ENCODE data around the gene DEUP1.
"Not testable (repeated sequence)": the region's sequence is repeated elsewhere in the genome, so short reads cannot be mapped to it uniquely, and the experiment has no call there.

Gene DEUP1

GRCh38 chr11:93368022-93368421 is 37.5 kb downstream of the DEUP1 start:
- no peak for DNase-seq

GRCh38 chr11:93370260-93370659 is 39.7 kb downstream of the DEUP1 start:
- DNase-seq, result no peak

DNA sequence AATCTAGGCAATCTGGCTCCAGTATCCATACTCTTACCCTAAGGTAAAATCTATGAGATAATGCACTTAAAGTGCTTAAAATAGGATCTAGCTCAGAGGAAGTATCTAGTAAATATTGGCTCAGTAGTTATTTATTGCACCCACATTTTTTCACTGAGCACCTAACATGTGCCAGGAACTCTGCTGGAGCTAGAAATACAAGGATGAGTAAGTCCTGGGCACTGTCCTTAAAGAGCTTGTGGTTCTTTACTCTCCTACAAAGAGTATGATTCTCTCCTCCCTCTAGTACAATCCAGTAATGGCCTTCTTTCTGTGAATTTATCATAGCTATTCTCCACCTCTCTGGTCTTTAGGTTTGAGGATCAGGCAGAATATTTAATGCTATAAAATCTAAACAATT is 59.2 kb downstream of the DEUP1 start:
- DNase-seq, result no peak

DNA sequence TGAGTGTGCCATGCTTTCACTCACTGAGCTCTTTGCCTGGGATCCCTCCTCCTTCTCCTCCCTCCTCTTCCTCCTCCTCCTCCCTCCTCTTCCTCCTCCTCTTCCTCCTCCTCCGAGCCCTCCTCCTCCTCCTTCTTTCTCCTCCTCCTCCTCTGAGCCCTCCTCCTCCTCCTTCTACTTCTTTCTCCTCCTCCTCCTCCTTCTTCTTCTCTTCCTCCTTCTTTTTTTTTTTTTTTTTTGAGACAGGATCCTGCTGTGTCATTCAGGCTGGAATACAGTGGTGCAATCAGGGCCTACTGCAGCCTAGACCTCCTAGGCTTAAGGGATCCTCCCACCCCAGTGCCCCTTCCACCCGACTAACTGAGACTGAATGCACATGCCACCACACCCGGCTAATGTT is 62.3 kb downstream of the DEUP1 start:
- no peak for DNase-seq

- DNase-seq, result no peak
Observed at GRCh38 chr11:93393386-93393785, 62.8 kb downstream of the DEUP1 start.

DNA sequence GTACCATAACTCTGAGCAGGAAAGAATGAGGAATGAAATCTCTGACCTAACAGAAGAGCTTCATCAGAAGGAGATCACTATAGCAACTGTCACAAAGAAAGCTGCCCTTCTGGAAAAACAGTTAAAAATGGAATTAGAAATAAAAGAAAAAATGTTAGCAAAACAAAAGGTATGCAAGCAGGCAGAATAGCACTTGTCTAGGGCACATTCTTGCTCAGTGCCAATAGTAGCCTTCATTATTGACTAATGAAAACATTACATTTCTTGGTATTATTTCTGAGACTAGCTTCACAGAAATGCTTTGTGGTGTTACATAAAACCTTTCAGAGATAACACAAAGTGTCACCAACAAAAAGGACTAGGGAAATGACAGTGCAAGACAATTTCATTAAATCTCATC is 63.9 kb downstream of the DEUP1 start:
- DNase-seq, result no peak

GRCh38 chr11:93396316-93396715 is 65.8 kb downstream of the DEUP1 start:
- no peak for DNase-seq

- DNase-seq, result no peak
Observed at GRCh38 chr11:93403930-93404329, 73.4 kb downstream of the DEUP1 start.

GRCh38 chr11:93407777-93408401 is 77.3 kb downstream of the DEUP1 start:
- DNase-seq, result no peak

- no peak for DNase-seq
Observed at GRCh38 chr11:93410441-93410840, 79.9 kb downstream of the DEUP1 start.

GRCh38 chr11:93411705-93412104 is 81.2 kb downstream of the DEUP1 start:
- DNase-seq, result no peak

DNA sequence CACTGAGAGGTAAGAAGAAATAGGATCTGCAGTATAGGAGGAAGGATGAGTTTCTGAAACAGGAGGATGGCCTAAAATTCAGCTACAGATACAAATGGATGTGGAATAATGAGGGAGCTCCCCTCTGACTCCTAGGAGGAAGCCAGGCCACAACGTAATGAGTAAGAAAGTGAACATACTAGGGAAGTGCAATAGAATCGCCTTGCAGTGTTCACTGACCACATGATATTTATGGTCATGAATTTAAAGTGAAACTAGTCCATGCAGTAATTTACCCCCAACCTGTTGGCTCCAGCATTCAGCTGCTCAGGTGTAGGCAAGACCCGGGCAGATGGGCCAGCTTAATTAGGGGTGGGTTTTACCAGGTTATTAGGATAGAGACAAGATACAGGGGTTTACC is 101.7 kb downstream of the DEUP1 start:
- no peak for DNase-seq

- not testable (repeated sequence) for DNase-seq
Observed at GRCh38 chr11:93443232-93443631, 112.7 kb downstream of the DEUP1 start.

DNA sequence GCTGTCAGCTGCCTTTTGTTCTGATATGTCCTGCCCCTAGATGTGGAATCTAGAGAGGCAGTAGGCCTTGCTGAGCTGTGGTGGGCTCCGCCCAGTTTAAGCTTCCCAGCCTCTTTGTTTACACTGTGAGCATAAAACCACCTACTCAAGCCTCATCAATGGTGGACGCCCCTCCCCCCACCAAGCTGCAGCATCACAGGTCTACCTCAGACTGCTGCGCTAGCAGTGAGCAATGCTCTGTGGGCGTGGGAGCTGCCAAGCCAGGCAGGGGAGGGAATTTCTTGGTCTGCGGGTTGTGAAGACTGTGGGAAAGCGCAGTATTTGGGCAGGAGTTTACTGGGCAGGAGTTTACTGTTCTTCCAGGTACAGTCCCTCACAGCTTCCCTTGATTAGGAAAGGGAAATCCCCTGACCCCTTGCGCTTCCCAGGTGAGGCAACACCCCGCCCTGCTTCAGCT is 114.1 kb downstream of the DEUP1 start:
- no peak for DNase-seq

- no peak for DNase-seq
Observed at GRCh38 chr11:93458286-93458685, 127.7 kb downstream of the DEUP1 start.

GRCh38 chr11:93463666-93464065 is 133.1 kb downstream of the DEUP1 start:
- DNase-seq, result not testable (repeated sequence)

GRCh38 chr11:93464927-93465540 is 134.5 kb downstream of the DEUP1 start:
- DNase-seq, result no peak

GRCh38 chr11:93467054-93467453 is 136.5 kb downstream of the DEUP1 start:
- DNase-seq, result no peak

- no peak for DNase-seq
Observed at GRCh38 chr11:93468290-93468689, 137.7 kb downstream of the DEUP1 start.

DNA sequence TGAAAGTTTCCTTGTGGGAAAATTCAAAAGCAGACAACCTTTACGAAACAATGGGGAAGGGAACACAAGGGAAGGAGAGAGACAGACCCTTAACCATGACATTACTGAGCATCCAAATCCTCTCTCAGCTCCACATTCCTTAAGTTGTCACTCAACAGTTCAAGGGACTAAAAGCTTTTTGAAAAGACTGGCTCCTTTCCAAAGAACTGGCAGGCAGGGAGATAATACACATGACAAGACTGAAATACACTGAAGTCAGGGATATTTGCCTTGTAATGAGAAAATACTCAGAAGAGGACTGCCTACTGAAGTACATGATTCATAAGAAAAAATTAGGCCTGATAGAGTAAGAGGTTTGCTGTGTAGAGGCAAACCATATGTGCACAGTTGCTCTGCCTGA is 143.6 kb downstream of the DEUP1 start:
- DNase-seq, result no peak

GRCh38 chr11:93476796-93477195 is 146.3 kb downstream of the DEUP1 start:
- DNase-seq, result peak; percentile 6

GRCh38 chr11:93477684-93478234 is 147.2 kb downstream of the DEUP1 start:
- DNase-seq, result no peak

GRCh38 chr11:93478841-93479240 is 148.3 kb downstream of the DEUP1 start:
- DNase-seq, result no peak

DNA sequence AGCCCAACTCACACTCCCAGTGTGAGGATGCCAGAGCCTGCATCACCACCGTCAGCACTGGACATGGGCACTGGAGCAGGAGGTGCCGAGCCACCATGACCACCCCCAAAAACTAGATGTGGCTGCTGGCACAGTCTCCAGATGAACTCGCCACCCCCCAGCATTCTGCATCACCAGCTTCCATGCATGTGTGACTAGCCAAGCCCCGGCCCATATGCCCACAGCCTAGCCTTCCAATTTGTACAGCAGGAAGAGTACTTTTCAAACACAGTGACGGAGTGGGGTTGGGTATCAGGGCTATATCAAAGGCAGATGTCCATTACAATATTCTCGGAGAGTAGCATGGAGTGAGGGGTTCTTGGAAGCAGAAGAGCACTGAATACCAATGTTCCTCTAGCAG is 149.7 kb downstream of the DEUP1 start:
- DNase-seq, result no peak

- no peak for DNase-seq
Observed at GRCh38 chr11:93480756-93481155, 150.2 kb downstream of the DEUP1 start.

Measured in amniotic stem cell (primary cell).